NCI-H345 (cell line): ENCODE results near the gene RRM2.

Experiments
- DNase-seq: peaks from one replicate; lab custom pipeline; 2025; lab: John Stamatoyannopoulos, UW

The RRM2 gene

GRCh38 chr2:10158681-10159080, 36.1 kb downstream of the RRM2 start:
- DNase-seq: no peak

- no peak for DNase-seq
Measured at GRCh38 chr2:10159086-10159485, 36.5 kb downstream of the RRM2 start.

- no peak for DNase-seq
Measured at GRCh38 chr2:10159581-10160131, 37.1 kb downstream of the RRM2 start.

GRCh38 chr2:10160203-10160955, 37.8 kb downstream of the RRM2 start:
- no peak for DNase-seq

GRCh38 chr2:10161206-10161931, 38.8 kb downstream of the RRM2 start:
- no peak for DNase-seq

- DNase-seq: peak; percentile 91
Measured at GRCh38 chr2:10161961-10162441, 39.5 kb downstream of the RRM2 start.

GRCh38 chr2:10162586-10163497, 40.3 kb downstream of the RRM2 start:
- peak; percentile 87 for DNase-seq

GRCh38 chr2:10163498-10164486, 41.3 kb downstream of the RRM2 start:
- DNase-seq: no peak

GRCh38 chr2:10164601-10165000, 42.1 kb downstream of the RRM2 start:
- DNase-seq: no peak

- no peak for DNase-seq
Measured at GRCh38 chr2:10165282-10165681, 42.7 kb downstream of the RRM2 start.

- DNase-seq: no peak
Measured at GRCh38 chr2:10165861-10166675, 43.5 kb downstream of the RRM2 start.

- DNase-seq: peak; percentile 81
Measured at GRCh38 chr2:10166676-10167292, 44.2 kb downstream of the RRM2 start.

- no peak for DNase-seq
Measured at GRCh38 chr2:10167316-10167715, 44.8 kb downstream of the RRM2 start.

- DNase-seq: no peak
Measured at GRCh38 chr2:10168221-10168620, 45.7 kb downstream of the RRM2 start.

GRCh38 chr2:10169053-10169578, 46.6 kb downstream of the RRM2 start:
- no peak for DNase-seq

GRCh38 chr2:10169581-10169980, 47.0 kb downstream of the RRM2 start:
- DNase-seq: no peak

GRCh38 chr2:10170256-10170655, 47.7 kb downstream of the RRM2 start:
- no peak for DNase-seq

GRCh38 chr2:10171006-10171800, 48.7 kb downstream of the RRM2 start:
- no peak for DNase-seq
